T-helper 17 cell (primary cell): ENCODE results near the gene TAF10. TPM values are rescaled to one million over a fixed set of nuclear protein-coding genes. Genes with fewer than 3 reads are reported as not detected.

ENCODE experiments used
- ATAC-seq: fragments of 150-1000 bp; cut with Tn5 transposase; 2 replicates; pipeline ENCODE4 v1.10.0; 2021; ENCODE audit warnings: mild to moderate bottlenecking, moderate library complexity
- DNase-seq, 3 donors: peaks; one replicate each; pipeline versions ENCODE4 v3.0.0 to v3.0.0-alpha.2; 2020 to 2021
- H3K9me3 ChIP-seq: one replicate; pipeline ENCODE4 v1.7.0; 2013; ENCODE audit warnings: low read length, mild to moderate bottlenecking; ENCODE audit not compliant: control insufficient read depth, poor library complexity, severe bottlenecking
- H3K27ac Mint-ChIP-seq: one replicate; pipeline ENCODE4 v1.8.0; 2022; ENCODE audit warnings: mild to moderate bottlenecking, moderate library complexity, mixed read lengths
- H3K27me3 Mint-ChIP-seq: one replicate; pipeline ENCODE4 v1.8.0; 2022; ENCODE audit warnings: mixed read lengths
- H3K36me3 Mint-ChIP-seq: one replicate; pipeline ENCODE4 v1.8.0; 2022; ENCODE audit warnings: low read depth, mixed read lengths
- H3K4me1 Mint-ChIP-seq: one replicate; pipeline ENCODE4 v1.8.0; 2022; ENCODE audit warnings: mild to moderate bottlenecking, mixed read lengths
- H3K4me3 Mint-ChIP-seq: one replicate; pipeline ENCODE4 v1.8.0; 2022; ENCODE audit warnings: mild to moderate bottlenecking, moderate library complexity, mixed read lengths
- total RNA-seq, 4 donors: library from RNA in 2 of 4; stranded (reverse) in 2 of 4; gene quantifications; one replicate each; pipeline ENCODE4 v1.2.3 and lab custom pipeline; 2022 to 2026

The TAF10 gene
- total RNA-seq, 2 donors from 2014 or later: 124 to 132 TPM

DNA sequence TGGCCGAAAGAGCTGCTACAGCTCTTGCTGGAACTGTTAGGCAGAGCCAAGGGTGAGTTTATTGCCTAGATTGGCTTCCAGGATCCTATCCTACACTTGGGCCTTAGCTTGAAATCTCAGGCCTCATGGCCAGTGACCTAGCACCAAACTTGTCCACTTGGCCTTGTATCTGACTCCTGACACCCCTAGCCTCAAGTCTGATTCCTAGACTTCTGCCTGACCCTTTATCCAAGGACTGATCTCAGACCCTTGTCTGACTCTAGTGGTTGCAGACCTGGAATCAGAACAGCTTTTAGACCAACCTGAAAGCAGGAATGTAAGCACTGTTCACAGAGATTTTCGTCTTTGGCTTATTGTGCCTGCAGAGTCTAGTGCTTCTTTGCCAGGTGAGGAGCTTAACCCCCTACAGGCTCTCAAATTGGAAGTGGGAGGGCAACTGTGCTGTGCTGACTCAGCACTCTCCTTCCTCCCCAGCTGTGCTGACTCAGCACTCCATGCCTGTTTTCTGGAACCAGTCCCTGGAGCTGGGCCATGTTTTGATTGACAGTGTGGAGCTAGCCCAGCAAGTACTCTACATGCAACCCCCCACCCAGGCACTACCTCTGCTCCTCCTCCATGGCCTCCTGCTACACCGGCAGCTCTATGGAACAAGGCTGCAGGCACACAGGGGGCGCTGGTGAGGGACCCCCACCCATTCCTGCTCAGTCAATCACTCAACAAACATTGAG lies 43.7 kb downstream of the TAF10 start:
- H3K36me3 Mint-ChIP-seq: peaks cover 9% of the 10 kb centered on the region
- DNase-seq (no peak), ATAC-seq (no peak)
- H3K9me3 ChIP-seq: no peaks in the 10 kb centered on the region
- H3K27ac Mint-ChIP-seq: no peak overlapping the region
- H3K27me3 Mint-ChIP-seq: no peaks in the 10 kb centered on the region
- H3K4me1 Mint-ChIP-seq: peaks cover 15% of the 10 kb centered on the region
- no peak overlapping the region for H3K4me3 Mint-ChIP-seq

DNA sequence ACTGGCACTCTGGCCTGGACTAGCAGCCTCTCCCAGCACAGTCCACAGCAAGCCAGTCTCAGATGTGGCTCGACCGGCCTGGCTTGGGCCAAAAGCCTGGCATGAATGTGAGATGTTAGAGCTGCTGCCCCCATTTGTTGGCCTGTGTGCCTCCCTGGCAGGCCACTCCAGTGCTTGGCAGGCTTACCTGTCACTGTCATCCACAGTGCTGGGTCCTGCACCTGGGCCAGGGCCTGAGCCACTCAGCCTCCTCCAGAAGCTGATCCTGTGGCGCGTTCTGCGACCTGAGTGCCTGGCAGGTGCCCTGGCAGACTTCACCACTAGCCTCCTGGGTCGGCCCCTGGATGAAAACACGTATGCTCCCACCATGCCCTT lies 44.7 kb downstream of the TAF10 start:
- Mint-ChIP-seq H3K27ac (no peak overlapping the region), H3K4me3 (no peak overlapping the region), H3K4me1 (peaks cover 14% of the 10 kb centered on the region), H3K36me3 (peaks cover 5% of the 10 kb centered on the region), H3K27me3 (no peaks in the 10 kb centered on the region)
- no peaks in the 10 kb centered on the region for H3K9me3 ChIP-seq
- no peak for ATAC-seq
- DNase-seq: no peak

DNA sequence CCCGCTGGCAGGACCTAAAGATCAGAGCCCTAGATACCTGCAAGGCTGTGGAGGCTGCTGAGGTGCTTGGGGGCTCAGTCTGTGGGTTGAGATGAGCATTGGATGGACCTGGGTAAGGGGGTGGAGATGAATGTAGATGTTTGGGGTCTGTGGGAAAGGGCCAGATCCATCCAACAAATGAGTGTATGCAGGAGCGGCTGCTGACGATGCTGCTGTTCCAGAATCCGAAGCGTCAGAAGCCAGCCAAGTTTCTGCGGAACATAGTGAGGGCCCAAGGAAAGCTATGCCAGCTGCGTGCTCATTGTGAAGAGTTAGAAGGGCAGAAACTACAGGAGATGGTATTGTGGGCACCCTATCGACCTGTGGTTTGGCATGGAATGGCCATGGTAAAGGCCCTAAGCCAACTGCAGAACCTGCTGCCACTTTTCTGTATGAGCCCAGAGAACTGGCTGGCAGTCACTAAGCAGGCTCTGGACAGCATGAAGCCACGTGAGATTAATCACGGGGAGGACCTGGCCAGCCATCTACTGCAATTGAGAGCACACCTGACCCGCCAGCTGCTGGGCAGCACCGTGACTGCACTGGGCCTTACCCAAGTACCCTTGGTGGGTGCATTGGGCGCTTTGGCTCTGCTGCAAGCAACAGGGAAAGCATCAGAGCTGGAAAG lies 45.2 kb downstream of the TAF10 start:
- no peaks in the 10 kb centered on the region for H3K9me3 ChIP-seq
- Mint-ChIP-seq H3K4me3 (no peak overlapping the region), H3K4me1 (peaks cover 17% of the 10 kb centered on the region), H3K36me3 (peaks cover 7% of the 10 kb centered on the region), H3K27ac (no peak overlapping the region), H3K27me3 (no peaks in the 10 kb centered on the region)
- DNase-seq (no peak), ATAC-seq (no peak)

DNA sequence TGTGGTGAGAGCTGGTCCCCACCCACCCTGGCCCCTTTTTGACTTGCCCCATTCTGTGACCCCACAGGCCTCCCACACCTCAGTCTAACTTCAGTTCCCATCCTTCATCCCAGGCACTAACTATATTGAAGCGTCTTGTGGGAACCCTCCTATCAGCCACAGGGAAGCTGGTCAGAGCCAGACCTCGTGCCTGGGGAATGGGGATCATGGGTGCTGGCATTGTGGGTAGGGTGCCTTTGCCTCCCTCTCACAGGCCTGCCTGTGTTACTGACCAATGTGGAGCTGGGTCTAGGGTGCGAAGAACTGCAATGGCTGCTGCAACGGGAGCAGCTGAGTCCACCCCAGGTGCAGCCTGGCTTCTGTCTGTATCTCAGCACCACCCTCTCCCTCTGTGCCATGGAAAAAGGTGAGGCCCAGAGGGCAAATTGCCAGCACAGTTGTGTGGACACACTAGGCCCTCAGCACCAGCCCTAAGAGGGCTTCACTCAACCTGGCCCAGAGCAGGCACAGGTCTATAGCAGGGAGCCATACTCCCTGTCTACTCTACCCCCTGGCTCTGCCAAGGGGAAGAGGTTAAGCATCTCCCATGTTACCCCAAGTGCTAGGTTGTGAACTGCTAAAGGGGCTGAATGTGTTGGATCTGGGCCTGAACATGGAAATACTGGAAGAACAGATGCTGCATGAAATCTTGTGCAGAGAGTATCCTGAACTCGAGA lies 45.9 kb downstream of the TAF10 start:
- Mint-ChIP-seq H3K4me1 (peaks cover 17% of the 10 kb centered on the region), H3K27me3 (no peaks in the 10 kb centered on the region), H3K36me3 (peaks cover 7% of the 10 kb centered on the region), H3K4me3 (no peak overlapping the region), H3K27ac (no peak overlapping the region)
- ATAC-seq (no peak), DNase-seq (no peak)
- H3K9me3 ChIP-seq: no peaks in the 10 kb centered on the region

GRCh38 chr11:6565325-6565724 lies 46.7 kb downstream of the TAF10 start:
- no peak for ATAC-seq
- no peaks in the 10 kb centered on the region for H3K27me3 Mint-ChIP-seq
- no peak overlapping the region for H3K4me3 Mint-ChIP-seq
- H3K4me1 Mint-ChIP-seq: peaks cover 17% of the 10 kb centered on the region
- DNase-seq: no peak
- no peaks in the 10 kb centered on the region for H3K9me3 ChIP-seq
- no peak overlapping the region for H3K27ac Mint-ChIP-seq
- H3K36me3 Mint-ChIP-seq: peaks cover 7% of the 10 kb centered on the region

GRCh38 chr11:6563667-6564066 lies 48.3 kb downstream of the TAF10 start:
- no peak for ATAC-seq
- H3K9me3 ChIP-seq: no peaks in the 10 kb centered on the region
- peaks cover 7% of the 10 kb centered on the region for H3K36me3 Mint-ChIP-seq
- no peak for DNase-seq
- peaks cover 18% of the 10 kb centered on the region for H3K4me1 Mint-ChIP-seq
- H3K27me3 Mint-ChIP-seq: no peaks in the 10 kb centered on the region
- H3K4me3 Mint-ChIP-seq: no peak overlapping the region
- no peak overlapping the region for H3K27ac Mint-ChIP-seq

- H3K9me3 ChIP-seq: no peaks in the 10 kb centered on the region
- H3K4me1 Mint-ChIP-seq: peaks cover 18% of the 10 kb centered on the region
- ATAC-seq (no peak), DNase-seq (no peak)
- no peak overlapping the region for H3K4me3 Mint-ChIP-seq
- H3K27me3 Mint-ChIP-seq: no peaks in the 10 kb centered on the region
- peaks cover 7% of the 10 kb centered on the region for H3K36me3 Mint-ChIP-seq
- peak overlapping the region; percentile 3 for H3K27ac Mint-ChIP-seq
Measured at GRCh38 chr11:6563121-6563619, 48.8 kb downstream of the TAF10 start.

- no peaks in the 10 kb centered on the region for H3K27me3 Mint-ChIP-seq
- peaks cover 14% of the 10 kb centered on the region for H3K4me1 Mint-ChIP-seq
- ATAC-seq (no peak), DNase-seq (no peak)
- peaks cover 5% of the 10 kb centered on the region for H3K36me3 Mint-ChIP-seq
- no peak overlapping the region for H3K27ac Mint-ChIP-seq
- H3K9me3 ChIP-seq: no peaks in the 10 kb centered on the region
- no peak overlapping the region for H3K4me3 Mint-ChIP-seq
Measured at GRCh38 chr11:6561288-6561687, 50.7 kb downstream of the TAF10 start.

Other genes with a start within 250 kb of the TAF10 start
- gene SMPD1, start 221.7 kb downstream of the TAF10 start, total RNA-seq: 10 to 100 TPM; 25.3 to 32.9 TPM
- 10 to 100 TPM; 60.0 to 63.3 TPM for gene APBB1, start 193.1 kb downstream of the TAF10 start, total RNA-seq
- gene HPX, start 171.2 kb downstream of the TAF10 start, total RNA-seq: under 1 TPM; 0.47 to 0.86 TPM
- gene TRIM3, start 138.3 kb downstream of the TAF10 start, total RNA-seq: 10 to 100 TPM; 14.2 to 21.4 TPM
- gene ARFIP2, start 130.9 kb downstream of the TAF10 start, total RNA-seq: 10 to 100 TPM; 53.3 to 58.6 TPM
- gene TIMM10B, start 130.7 kb downstream of the TAF10 start, total RNA-seq: 10 to 100 TPM; 44.5 to 52.3 TPM
- gene DNHD1, start 114.9 kb downstream of the TAF10 start, total RNA-seq: 10 to 100 TPM; 27.5 to 39.9 TPM
- 10 to 100 TPM; 18.5 to 26.7 TPM for gene RRP8, start 8.6 kb downstream of the TAF10 start, total RNA-seq
- gene ILK, start 8.4 kb downstream of the TAF10 start, total RNA-seq: 10 to 100 TPM; 70.2 to 70.6 TPM
- gene TPP1, start 7.2 kb upstream of the TAF10 start, total RNA-seq: 10 to 100 TPM; 77.1 to 84.6 TPM
- 1 to 10 TPM; 1.8 to 8.0 TPM for gene DCHS1, start 43.6 kb upstream of the TAF10 start, total RNA-seq
- 10 to 100 TPM; 10.9 TPM for gene MRPL17, start 71.1 kb upstream of the TAF10 start, total RNA-seq
- not detected for gene OR2AG2, start 159.8 kb upstream of the TAF10 start, total RNA-seq
- gene OR2AG1, start 170.8 kb upstream of the TAF10 start, total RNA-seq: not detected
- gene OR6A2, start 187.5 kb upstream of the TAF10 start, total RNA-seq: not detected
- gene OR10A5, start 233.5 kb upstream of the TAF10 start, total RNA-seq: not detected